Measurements from ENCODE around the gene MYO6.

DNA sequence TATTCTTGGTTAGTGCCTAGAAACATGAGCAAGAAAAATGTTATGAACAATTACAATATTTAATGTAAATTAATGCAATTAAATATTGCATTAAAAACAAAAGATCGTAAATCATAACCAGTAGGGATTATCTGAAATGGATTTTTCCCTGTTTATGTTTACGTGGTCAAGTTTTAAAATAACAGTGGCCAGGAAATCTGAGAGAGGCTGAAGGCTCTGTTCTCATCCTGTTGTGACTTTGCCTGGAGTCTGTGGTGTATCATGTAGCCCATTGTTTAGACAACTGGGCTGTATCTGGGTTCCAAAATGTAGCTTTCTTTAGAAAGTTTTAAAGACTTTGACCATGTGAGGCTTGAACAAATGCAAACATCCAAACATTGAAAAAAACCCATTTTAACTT, 2.4 kb downstream of the MYO6 start:
- no peak for TF ChIP-seq PPARA (CRISPR knock-in tag; IDR thresholded peaks at IDR 0.05; ENCODE audit: borderline replicate concordance)
- TF ChIP-seq ZFP3 (CRISPR knock-in tag; IDR thresholded peaks at IDR 0.05), result no peak
- no peak for TF ChIP-seq BACH2 (CRISPR knock-in tag; IDR thresholded peaks at IDR 0.05; ENCODE audit: borderline replicate concordance)
